HG02759 (cell line): ENCODE results near the gene BMERB1.

Source experiments
- ATAC-seq: cut with Tn5 transposase; IDR thresholded peaks from one replicate; pipeline ENCODE4 v1.9.1; 2021; ENCODE audit warnings: mild to moderate bottlenecking, moderate library complexity; ENCODE audit not compliant: unreplicated experiment

BMERB1 gene

DNA sequence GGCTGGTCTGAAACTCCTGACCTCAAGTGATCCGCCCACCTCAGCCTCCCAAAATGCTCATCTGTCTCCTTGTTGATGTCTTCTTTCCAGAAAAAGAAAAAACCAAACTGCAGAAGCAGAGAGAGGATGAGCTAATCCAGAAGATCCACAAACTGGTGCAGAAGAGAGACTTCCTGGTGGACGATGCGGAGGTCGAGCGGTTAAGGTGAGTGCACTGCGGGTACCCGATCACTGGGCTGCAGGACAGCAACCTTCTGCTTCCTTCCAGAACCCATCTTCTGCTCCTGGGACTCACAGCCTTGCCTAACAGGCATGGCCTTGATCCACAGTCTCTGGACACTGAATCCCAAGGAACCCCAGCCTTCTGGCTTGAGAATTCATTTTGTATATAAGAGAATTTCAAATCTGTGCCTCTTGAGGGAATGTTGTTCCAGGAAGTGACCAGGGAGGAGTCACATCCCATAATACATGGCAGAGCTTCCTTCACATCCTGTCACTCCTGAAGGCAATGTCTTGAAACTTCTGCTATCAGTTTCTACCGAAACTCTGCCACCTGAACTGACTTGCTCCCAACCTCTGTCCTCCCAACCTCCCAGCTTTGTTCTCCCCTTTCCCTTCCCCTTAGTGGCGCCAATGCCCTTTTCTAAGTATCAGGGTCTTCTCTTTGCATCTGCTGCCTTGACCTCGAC lies 146.9 kb downstream of the BMERB1 start:
- no peak for ATAC-seq

- ATAC-seq = no peak
Measured at GRCh38 chr16:15583526-15583925, 149.1 kb downstream of the BMERB1 start.

GRCh38 chr16:15585956-15586355 lies 151.6 kb downstream of the BMERB1 start:
- ATAC-seq = no peak

DNA sequence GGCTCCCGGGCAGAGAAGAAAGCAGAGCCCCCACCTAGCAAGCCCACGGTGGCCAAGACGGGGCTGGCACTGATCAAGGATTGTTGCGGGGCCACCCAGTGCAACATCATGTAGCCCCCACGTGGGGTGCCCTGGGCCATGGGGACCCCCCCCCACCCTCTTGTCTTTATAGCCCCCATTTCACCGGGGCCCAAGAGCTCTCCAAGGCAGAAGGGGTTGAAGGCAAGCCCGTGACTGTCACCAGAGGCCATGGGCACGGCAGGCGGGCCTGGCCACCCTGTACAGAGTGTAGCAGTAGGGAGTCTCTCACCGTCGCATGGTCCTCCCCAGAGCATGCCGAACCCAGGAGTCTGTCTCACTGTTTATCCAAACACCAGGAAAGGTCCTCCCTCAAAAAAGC lies 152.3 kb downstream of the BMERB1 start:
- no peak for ATAC-seq

GRCh38 chr16:15587152-15587825 lies 152.9 kb downstream of the BMERB1 start:
- ATAC-seq = no peak

GRCh38 chr16:15592324-15592723 lies 157.9 kb downstream of the BMERB1 start:
- no peak for ATAC-seq

GRCh38 chr16:15593235-15593634 lies 158.8 kb downstream of the BMERB1 start:
- ATAC-seq = no peak

DNA sequence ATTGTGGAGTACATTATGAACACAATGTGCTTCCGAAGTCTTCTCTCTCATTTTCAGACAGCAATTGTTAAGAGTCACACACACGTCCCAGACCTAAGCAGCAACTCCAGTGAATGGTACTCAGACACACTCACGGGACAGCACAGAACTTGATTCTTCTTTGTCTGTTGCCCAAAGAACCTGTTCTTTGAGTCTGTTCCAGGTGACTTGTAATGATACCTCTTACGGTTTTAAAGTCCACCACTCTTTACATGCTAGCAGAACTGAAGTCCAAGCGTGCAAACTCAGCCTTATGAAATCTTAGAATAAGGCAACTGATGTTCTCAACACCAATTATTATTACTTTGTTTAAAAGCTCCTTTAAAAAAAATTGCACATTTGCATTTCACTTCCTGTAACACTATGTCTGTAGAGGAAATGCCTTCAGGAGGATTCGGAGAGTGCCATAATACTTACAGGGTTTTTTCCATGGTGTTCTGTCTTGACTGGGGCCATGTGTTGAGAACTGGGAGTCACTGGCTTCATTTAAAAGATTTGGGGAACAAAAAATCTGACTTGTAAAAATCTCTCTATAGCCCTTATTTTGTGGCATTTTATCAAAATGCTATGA lies 160.4 kb downstream of the BMERB1 start:
- ATAC-seq = no peak

- no peak for ATAC-seq
Measured at GRCh38 chr16:15597135-15597534, 162.7 kb downstream of the BMERB1 start.

DNA sequence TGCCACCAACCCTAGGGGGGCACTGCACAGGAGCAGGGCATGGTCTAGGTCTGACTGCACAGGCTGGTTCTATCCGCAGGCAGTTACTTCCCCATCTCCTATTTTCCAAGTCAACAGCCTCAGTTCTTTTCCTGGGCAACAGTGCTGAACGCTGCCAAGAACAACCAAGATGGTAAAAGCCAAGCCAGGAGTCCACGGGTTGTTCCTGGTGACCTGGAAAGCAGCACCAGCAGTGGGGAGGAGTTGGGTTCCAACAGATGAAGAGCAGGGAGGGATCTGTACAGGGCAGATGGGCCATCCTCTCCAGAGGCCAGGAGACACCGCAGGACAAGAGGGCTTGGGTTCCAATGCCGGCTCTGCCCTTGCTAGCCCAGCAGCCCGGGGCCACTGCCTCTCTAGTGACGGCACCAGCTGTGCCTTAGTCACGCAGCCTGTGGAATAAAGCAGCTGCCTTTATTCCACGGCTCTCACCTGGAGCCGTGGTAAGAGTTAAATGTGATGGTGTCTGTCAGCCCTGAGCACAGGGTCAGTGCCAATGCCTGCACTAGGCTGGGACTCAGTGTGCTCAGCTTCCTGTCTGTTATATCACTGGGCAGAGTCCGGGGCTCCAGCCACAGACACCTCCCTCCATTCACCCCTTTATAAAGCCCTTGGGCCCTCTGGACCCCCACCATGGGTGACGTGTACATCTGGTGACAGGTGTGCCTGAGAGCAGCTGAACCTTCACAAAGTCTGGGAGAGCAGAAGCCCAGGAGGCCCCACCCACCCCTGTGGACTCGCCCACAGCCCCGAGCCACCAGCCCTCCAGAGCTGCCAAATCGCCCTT lies 163.6 kb downstream of the BMERB1 start:
- ATAC-seq = no peak

DNA sequence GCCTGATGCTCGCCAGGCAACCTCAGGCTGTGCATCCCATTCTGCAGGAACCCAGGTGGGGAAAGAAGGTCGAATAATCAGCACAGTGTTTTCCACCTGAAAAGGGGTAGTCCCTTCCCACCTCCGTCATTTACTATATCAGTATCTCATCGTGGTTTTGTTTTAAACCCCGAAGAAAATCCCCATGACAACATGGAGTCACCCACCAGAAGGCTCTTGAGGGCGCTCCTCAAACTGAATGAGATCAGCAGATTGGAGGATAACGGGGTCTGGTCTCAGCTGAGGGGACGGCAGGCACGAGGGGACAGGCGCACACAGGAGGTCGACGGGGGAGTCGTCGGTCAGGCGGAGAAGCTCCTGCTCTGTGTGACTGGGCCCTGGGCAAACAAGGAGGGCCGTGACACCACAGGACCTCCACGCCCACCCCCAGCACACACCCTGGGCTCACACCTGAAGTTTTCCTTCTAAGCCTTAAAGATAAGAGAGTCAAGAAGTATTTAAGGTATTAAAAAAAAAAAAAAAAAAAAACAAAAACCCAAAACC lies 164.3 kb downstream of the BMERB1 start:
- no peak for ATAC-seq

DNA sequence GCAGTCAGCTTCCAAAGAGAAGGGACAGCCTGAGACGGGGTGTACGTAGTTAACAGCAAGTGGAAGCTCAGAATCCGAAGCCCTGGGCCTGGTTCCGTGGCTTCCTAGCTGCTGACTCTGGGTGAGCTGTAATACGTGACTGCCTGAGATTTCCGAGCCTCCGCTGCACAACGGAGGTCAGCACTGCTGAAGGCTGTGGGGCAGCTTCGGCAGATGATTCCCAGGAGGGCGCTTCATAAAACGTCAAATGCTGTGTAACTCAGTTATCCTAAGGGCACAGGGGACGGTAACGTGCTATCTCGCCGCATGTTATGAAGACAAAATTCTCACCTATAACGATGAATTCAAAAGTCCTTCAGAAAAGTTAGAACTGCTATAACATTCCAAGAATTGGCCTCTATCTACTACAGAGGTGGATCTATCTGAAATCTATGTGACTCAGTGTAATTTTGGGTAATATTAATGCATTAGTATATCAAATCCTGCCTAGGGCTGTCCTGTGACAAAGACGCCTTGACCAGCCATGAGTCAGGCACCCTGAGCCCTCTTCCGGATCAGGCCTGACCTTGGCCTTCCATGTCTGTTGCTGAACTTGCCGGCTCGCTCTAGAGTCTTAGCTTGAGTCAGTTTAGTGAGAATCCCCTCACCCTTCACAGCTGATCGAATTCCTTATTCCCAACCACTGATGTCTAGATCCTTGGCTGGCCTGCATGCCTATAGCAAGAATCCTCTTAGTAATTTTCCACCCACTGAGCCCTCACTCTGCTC lies 165.1 kb downstream of the BMERB1 start:
- no peak for ATAC-seq

DNA sequence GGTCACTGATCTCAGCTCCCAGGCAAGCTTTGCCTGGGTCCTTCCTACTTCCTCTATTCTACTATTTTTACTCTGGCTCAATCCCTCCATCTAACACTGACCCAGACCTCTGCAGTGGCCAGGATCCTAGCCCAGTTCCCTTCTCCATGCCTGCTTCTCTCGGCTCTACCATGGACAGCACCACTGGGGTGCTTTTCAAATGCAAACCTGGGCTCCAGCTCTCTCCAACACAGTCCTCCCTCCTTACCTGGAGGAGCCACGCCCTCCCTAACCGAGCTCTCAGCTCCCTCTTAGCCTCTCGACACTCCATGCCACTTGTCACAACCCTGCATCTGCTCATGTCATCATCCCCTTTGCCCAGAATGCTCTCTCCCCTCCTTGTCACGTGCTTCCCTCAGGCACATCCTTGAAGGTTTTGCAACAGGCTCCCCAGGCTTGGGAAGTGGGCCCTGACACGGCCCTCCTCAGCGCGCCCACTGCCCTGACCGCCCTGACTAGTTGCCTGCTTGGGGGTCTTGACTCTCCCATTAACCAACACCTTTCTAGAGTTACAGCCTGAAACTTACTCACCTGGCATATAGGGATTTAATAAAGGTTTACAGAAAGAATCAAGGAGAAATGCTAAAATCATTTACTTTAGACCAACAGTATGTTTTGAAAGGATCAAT lies 167.0 kb downstream of the BMERB1 start:
- no peak for ATAC-seq

- ATAC-seq = no peak
Measured at GRCh38 chr16:15602285-15603044, 168.1 kb downstream of the BMERB1 start.

GRCh38 chr16:15604460-15605440 lies 170.4 kb downstream of the BMERB1 start:
- no peak for ATAC-seq

DNA sequence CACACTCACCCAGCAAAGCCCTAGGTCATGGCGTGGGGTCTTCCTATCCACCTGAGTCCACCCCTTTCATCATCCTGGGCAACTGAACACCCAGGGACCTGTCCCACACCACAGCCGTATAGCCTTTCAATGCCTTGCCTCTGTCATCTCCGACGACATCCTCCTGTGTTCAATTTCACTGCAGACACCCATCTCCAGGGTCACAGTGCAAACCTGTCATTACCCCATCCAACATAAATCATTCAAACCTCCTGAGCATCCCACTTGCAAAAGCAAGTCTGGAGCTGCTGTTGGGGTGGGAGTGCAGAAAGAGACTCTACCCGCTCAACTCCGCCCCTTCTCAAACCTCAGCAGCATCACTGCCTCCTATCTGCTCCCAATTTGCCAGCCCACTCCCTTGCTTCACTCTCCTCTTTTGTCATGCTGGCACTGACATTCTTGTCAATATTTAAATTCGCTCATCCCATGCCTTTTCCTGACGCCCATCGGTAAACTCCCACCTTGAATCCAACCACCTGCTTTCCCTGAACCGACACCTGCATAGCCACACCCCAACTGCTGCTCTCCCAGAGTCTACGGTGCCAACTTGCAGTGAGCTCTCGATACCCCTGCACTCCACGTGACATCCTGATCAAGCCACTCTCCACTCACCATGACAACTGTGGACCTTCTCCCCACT lies 171.6 kb downstream of the BMERB1 start:
- no peak for ATAC-seq

GRCh38 chr16:15606518-15607220 lies 172.3 kb downstream of the BMERB1 start:
- no peak for ATAC-seq
